ENCODE data around the gene TSHZ3.

DNA sequence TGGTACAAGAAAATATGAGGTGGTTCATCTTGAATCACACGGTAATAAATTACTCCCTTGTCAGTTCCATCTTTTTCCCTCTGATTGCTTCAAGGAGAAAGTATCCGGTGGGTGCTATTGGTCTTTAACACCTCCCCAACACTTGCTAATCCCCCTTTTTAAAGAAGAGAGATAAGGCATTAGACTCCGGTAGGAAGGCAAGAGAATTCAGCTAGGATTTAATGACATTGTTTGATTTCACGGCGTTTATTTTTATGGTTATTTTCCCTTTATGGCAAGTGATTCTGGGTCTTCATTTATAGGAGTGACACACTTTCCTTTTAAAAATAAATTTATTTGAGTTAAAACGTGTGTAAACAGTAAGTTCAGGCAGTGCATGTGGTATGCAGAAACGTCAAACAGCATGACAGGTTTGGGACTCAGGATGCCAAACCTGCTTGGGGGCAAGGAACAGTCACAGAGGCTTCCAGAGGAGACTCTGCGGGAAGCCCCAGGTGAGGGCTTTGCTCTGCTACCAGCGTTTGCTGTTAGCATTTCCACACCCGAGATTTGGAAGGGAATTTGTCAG is 36.5 kb downstream of the TSHZ3 start:
- TF ChIP-seq, protein P1, sequence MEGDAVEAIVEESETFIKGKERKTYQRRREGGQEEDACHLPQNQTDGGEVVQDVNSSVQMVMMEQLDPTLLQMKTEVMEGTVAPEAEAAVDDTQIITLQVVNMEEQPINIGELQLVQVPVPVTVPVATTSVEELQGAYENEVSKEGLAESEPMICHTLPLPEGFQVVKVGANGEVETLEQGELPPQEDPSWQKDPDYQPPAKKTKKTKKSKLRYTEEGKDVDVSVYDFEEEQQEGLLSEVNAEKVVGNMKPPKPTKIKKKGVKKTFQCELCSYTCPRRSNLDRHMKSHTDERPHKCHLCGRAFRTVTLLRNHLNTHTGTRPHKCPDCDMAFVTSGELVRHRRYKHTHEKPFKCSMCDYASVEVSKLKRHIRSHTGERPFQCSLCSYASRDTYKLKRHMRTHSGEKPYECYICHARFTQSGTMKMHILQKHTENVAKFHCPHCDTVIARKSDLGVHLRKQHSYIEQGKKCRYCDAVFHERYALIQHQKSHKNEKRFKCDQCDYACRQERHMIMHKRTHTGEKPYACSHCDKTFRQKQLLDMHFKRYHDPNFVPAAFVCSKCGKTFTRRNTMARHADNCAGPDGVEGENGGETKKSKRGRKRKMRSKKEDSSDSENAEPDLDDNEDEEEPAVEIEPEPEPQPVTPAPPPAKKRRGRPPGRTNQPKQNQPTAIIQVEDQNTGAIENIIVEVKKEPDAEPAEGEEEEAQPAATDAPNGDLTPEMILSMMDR (IDR thresholded peaks at IDR 0.05): no peak
- no peak for TF ChIP-seq POLR2A (IDR thresholded peaks at IDR 0.05)

All from lower leg skin (tissue), 3 donors.